Inferior parietal cortex (tissue), 1 donor: ENCODE measurements around the gene HS3ST4.

ENCODE experiments used
- DNase-seq: peaks from one replicate; pipeline ENCODE4 v3.0.0-alpha.2; 2016; ENCODE audit errors: extremely low spot score

HS3ST4 gene

GRCh38 chr16:25894093-25894492, 202.3 kb downstream of the HS3ST4 start:
- DNase-seq: no peak

GRCh38 chr16:25895380-25895779, 203.6 kb downstream of the HS3ST4 start:
- no peak for DNase-seq

GRCh38 chr16:25896411-25896810, 204.7 kb downstream of the HS3ST4 start:
- no peak for DNase-seq

- no peak for DNase-seq
Observed at GRCh38 chr16:25897702-25898101, 205.9 kb downstream of the HS3ST4 start.

GRCh38 chr16:25905810-25906209, 214.1 kb downstream of the HS3ST4 start:
- DNase-seq: no peak

GRCh38 chr16:25910971-25911370, 219.2 kb downstream of the HS3ST4 start:
- DNase-seq: no peak

- no peak for DNase-seq
Observed at GRCh38 chr16:25912321-25912720, 220.6 kb downstream of the HS3ST4 start.

- no peak for DNase-seq
Observed at GRCh38 chr16:25914357-25914962, 222.7 kb downstream of the HS3ST4 start.

- DNase-seq: no peak
Observed at GRCh38 chr16:25916037-25916436, 224.3 kb downstream of the HS3ST4 start.

- no peak for DNase-seq
Observed at GRCh38 chr16:25922438-25922837, 230.7 kb downstream of the HS3ST4 start.

GRCh38 chr16:25925421-25925820, 233.7 kb downstream of the HS3ST4 start:
- no peak for DNase-seq

- DNase-seq: no peak
Observed at GRCh38 chr16:25931473-25932035, 239.8 kb downstream of the HS3ST4 start.

GRCh38 chr16:25941800-25942499, 250.2 kb downstream of the HS3ST4 start:
- DNase-seq: no peak

- no peak for DNase-seq
Observed at GRCh38 chr16:25950586-25951281, 259.0 kb downstream of the HS3ST4 start.

- DNase-seq: no peak
Observed at GRCh38 chr16:25951999-25952398, 260.2 kb downstream of the HS3ST4 start.

- DNase-seq: no peak
Observed at GRCh38 chr16:25952983-25953382, 261.2 kb downstream of the HS3ST4 start.

GRCh38 chr16:25957707-25958106, 265.9 kb downstream of the HS3ST4 start:
- DNase-seq: no peak

- no peak for DNase-seq
Observed at GRCh38 chr16:25959221-25959620, 267.5 kb downstream of the HS3ST4 start.

- DNase-seq: no peak
Observed at GRCh38 chr16:25966172-25967097, 274.7 kb downstream of the HS3ST4 start.

GRCh38 chr16:25977121-25977520, 285.4 kb downstream of the HS3ST4 start:
- DNase-seq: no peak

GRCh38 chr16:25978218-25978617, 286.5 kb downstream of the HS3ST4 start:
- DNase-seq: no peak

GRCh38 chr16:25988084-25988483, 296.3 kb downstream of the HS3ST4 start:
- no peak for DNase-seq
